ENCODE results near the gene VPS26B.
"Not testable (repeated sequence)": the region's sequence is repeated elsewhere in the genome, so short reads cannot be mapped to it uniquely, and the experiment has no call there.

Gene VPS26B

DNA sequence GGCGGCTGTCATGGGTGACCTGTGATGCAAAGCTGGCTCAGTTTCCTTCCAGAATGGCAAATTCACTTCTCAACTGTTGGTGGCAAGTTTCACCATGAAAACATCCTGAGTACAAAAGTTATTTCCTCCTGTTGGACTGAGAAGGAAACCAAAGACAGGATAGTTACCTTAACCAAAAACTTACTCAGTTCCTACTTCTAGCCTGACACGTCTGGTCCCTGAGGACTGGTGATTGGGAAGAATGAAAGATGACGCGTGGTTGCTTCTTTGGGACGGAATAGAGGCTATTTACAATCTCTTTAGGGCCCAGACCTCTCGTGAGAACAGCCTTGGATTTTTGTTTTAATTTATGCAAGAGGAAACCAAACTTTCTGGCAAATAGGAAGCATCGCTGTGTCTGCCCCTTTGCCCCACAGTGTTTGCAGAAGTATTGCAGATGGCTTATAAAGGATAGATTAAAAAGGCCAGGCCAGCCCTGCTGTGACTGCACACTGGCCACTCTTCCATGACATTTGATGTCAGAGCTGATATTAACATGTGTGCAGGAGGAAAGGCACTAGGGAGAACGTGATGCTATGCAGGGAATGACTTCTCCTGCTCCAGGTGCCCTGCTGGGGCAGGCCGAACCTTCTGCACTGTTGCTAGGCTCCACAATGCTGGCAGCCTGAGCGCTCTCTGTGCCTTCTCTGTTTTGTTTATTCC is 7.6 kb downstream of the VPS26B start:
- DNase-seq = no peak

GRCh38 chr11:134233729-134234179 is 9.3 kb downstream of the VPS26B start:
- DNase-seq = no peak

GRCh38 chr11:134235399-134235798 is 10.9 kb downstream of the VPS26B start:
- no peak for DNase-seq

- no peak for DNase-seq
These were observed 12.5 kb downstream of the VPS26B start for GRCh38 chr11:134236834-134237556.

GRCh38 chr11:134237557-134237922 is 13.1 kb downstream of the VPS26B start:
- DNase-seq = no peak

GRCh38 chr11:134238956-134239355 is 14.5 kb downstream of the VPS26B start:
- no peak for DNase-seq

DNA sequence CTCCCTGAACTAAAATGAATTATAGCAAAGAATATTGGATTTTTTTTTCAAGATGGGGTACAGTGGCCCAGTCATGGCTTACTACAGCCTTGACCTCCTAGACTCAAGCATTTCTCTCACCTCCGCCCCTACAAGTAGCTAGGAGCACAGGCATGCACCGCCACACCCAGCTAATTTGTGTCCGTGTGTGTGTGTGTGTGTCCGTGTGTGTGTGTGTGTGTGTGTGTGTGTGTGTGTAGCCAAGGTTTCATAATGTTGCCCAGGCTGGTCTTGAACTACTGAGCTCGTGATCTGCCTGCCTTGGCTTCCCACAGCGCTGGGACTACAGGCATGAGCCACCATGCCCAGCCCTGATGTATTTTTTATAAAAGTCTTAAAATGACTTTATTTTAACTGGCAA is 16.1 kb downstream of the VPS26B start:
- no peak for DNase-seq

DNA sequence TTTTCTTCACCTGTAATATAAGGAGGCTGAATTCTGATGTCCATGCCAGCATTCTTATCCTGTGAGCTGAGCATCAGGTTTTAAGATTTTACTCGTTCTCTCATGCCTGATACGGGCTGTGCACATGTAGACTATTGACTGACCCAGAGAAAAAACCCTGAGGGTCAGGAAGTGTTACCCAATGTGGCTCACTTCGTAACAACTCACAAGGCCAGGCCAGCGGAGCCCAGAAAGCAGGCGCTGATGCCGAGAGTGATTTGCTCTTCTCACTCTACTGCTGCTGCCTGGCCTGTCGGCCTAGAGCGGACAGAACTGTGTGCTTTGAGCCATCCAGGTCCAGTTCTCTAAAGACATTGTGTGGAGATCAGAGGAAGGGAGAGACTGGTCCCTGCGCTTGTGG is 17.9 kb downstream of the VPS26B start:
- no peak for DNase-seq

DNA sequence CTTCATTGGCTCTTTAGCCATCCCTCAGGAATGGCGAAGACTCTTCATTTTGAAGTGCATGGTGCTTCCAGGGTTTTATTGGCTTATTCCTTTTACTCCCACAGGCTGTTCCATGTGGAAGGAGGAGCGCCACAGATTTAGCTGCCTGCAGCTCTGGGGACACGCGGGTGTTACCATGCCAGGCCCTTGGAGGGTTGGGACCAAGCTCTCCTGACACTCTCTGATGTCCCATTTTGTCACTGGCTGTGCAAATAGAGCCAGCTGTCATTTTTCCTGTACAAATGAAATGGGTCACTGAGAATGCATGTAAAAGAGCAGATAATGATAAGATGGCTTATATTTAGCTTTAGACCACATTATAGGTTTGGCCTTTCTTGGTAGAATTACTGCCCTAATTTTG is 19.4 kb downstream of the VPS26B start:
- DNase-seq = no peak

DNA sequence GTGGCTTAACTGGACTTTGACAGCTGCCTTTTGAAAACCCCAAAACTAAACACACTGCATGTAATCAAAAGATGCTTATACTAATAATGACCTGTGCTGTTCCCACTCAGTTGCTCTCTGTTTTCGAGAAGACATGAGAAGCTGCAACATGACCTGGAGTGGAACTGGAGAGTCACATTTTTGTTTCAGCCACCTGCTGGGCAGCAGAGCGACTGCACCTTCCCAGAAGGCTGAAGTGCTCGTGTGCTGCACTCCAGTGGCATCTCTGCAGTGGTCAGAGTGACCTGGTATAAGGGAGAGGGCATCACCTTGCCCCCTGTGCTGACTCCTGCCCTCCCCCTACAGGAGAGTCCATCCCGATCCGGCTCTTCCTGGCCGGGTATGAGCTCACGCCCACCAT is 20.1 kb downstream of the VPS26B start:
- DNase-seq = no peak

DNA sequence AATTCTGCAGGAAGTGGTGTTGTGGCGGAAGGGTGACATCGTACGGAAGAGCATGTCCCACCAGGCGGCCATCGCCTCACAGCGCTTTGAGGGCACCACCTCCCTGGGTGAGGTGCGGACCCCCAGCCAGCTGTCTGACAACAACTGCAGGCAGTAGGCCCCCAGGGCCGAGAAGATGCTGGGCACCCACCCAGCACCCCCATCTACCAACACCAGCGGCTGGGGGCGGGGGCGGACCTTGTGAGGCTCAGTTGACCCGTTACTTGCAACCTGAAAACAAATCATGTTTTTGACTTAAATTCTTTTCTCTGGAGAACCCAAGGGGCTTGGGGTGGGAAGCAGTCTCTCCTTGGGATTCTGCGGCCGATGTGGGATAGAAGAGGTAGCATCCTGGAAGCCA is 21.0 kb downstream of the VPS26B start:
- no peak for DNase-seq

DNA sequence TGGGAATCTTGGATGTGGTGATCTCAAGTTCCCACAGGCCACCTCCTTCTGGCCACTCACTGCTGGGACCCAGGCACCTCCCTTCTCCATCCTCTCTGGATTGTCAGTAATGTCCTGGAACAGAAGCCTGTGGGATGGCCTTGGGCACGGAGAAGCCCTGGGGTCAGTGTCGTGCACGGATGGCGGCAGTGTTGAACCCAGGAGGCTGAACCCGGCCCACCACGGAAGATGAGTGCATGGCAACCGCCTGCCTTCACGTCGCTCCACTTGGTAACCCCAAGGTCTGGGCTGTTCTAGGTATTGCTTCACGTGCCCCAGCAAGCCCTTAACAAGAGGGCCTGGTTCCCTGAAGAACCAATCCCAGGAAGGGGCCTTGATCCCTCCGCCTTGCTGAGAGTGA is 21.6 kb downstream of the VPS26B start:
- no peak for DNase-seq

GRCh38 chr11:134246678-134247077 is 22.2 kb downstream of the VPS26B start:
- no peak for DNase-seq

DNA sequence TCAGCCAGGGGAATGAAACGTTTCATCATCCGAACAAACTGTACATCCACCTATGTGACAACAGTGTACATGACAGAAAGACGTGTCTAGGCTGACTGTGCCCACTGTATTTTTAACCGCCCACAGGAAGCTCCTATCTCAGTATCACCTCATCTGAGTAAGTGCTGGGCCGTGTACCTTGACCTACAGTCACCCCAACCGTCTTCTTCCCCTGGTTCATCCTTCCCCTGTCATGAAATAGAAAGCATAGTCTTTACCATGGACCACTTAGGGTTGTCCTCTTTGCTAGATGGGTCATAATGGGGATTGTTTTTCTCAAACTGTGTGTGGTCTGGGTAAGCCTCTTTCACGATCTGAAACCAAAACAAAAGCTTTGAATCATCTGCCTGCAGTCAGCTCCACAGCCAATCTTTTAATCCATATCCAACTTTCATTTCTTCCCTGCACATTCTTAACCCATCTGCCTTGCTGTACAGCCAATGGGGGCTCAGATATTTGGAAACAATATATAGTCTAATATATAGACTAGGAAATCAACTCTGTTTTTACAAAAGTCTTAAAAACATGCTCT is 24.5 kb downstream of the VPS26B start:
- no peak for DNase-seq

DNA sequence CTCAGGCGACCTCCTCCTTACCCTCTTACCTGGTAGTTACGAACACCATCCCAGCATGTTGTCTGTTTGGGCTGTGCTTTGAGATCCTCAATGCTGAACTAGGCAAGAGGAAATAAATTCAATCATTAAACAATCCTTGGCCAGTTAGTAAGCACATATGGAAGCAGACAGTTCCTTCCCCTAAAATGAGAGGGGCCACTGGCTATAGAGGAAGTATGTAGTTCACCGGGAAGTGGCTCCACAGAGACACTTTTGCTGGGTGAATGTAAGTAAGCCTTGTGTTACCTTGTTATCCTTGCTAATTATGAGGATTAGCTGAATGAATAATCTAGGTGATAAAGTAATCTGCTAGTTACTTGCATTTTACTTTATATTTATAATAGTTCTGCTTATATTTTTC is 25.8 kb downstream of the VPS26B start:
- DNase-seq = no peak

- DNase-seq = no peak
These were observed 26.2 kb downstream of the VPS26B start for GRCh38 chr11:134250675-134251074.

GRCh38 chr11:134252346-134253187 is 28.1 kb downstream of the VPS26B start:
- peak in 6 of 51 donors; percentile 18 to 38 (median 32) for DNase-seq

GRCh38 chr11:134253188-134253993 is 28.9 kb downstream of the VPS26B start, which contains the start of the genes ACAD8 and THYN1:
Gene ACAD8, plus strand, starts transcription at chr11:134253568. Its CDS starts 33 bp downstream, at chr11:134253601.
Gene THYN1, minus strand, starts transcription at chr11:134253352. Its CDS starts 470 bp downstream, at chr11:134252882.
- peak; percentile 33 to 98 (median 95) for DNase-seq

DNA sequence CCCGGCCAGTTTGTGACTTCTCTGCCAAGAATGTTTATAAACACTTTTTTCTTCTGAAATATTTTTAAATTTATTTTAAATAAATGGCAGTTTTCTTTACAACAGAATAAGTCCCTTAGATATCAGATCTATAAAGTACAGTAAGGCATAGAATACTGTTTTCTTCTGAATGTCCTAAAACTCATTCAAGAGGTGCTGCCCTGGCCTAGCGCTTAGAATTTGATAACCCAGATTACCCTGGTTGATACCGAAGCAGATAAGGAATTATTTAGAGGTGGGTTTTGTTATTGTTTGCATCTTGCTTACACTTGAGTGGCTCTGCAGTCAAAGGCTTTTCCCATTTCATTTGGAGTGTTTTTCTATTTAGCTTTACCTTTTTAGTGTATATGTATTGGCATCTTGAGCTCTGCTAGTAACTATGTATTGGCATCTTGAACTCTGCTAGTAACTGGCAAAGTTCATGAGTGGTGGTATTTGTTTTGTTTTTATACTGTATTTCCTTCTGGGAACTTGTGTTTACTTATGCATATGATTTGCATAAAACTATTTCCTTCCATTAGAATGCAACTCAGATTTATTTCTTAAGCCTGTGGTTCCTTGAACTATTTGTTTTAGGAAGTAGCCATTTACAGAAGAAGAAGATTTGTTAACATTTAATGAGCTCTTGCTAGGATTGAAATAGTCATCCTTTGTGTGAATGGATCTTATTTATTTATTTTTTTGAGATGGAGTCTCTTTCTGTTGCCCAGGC is 30.1 kb downstream of the VPS26B start:
- no peak for DNase-seq

- DNase-seq = not testable (repeated sequence)
These were observed 30.7 kb downstream of the VPS26B start for GRCh38 chr11:134255184-134255561.
